Sigmoid colon (tissue), 7 donors: Measurements from ENCODE around the gene LRIT1. TPM values are rescaled to one million over a fixed set of nuclear protein-coding genes. Genes with fewer than 3 reads are reported as not detected.

Source experiments
- DNase-seq: peaks from one replicate; pipeline ENCODE4 v3.0.0-alpha.2; 2019
- H3K27ac ChIP-seq, 4 donors: fragments of 200-600 bp; sonication (generic); one replicate each; pipeline ENCODE4 v1.5.1; 2016 to 2019; ENCODE audit warnings: mild to moderate bottlenecking in 1 of 4
- H3K27me3 ChIP-seq, 3 donors: fragments of 200-600 bp; sonication (generic); one replicate each; pipeline ENCODE4 v1.5.1; 2019; ENCODE audit warnings: mild to moderate bottlenecking in 1 of 3
- H3K36me3 ChIP-seq, 4 donors: fragments of 200-600 bp; sonication (generic); one replicate each; pipeline ENCODE4 v1.5.1; 2016 to 2019
- H3K4me1 ChIP-seq, 4 donors: fragments of 200-600 bp; sonication (generic); one replicate each; pipeline ENCODE4 v1.5.1; 2017 to 2019
- H3K4me3 ChIP-seq, 4 donors: fragments of 200-600 bp; sonication (generic); one replicate each; pipeline ENCODE4 v1.5.1; 2017 to 2019; ENCODE audit warnings: mild to moderate bottlenecking in 2 of 4, moderate library complexity in 1 of 4
- H3K9me3 ChIP-seq, 4 donors: fragments of 200-600 bp in 3 of 4; sonication (generic) in 3 of 4; one replicate each; pipeline versions ENCODE4 v1.5.1 to v1.6.1; 2013 to 2019
- CTCF ChIP-seq, 4 experiments: fragments of 450-650 bp in 3 of 4; fragments of 200-600 bp in 1 of 4; IDR thresholded peaks; one replicate each; pipeline ENCODE4 v1.5.1; 2016 to 2019; ENCODE audit warnings: antibody characterized with exemption in 4 of 4, mild to moderate bottlenecking in 3 of 4, moderate library complexity in 2 of 4
- EP300 ChIP-seq, 4 donors: sonication (generic); formaldehyde crosslinking; IDR thresholded peaks; one replicate each; pipeline ENCODE4 v1.6.1; 2017; ENCODE audit warnings: antibody characterized with exemption in 4 of 4
- POLR2A ChIP-seq, 2 donors: fragments of 450-650 bp; IDR thresholded peaks; one replicate each; pipeline ENCODE4 v1.6.1; 2016; ENCODE audit warnings: antibody characterized with exemption in 2 of 2, mild to moderate bottlenecking in 2 of 2, moderate library complexity in 2 of 2
- POLR2AphosphoS5 ChIP-seq, 4 donors: sonication (generic); formaldehyde crosslinking; IDR thresholded peaks; one replicate each; pipeline ENCODE4 v1.6.1; 2017; ENCODE audit warnings: antibody characterized with exemption in 4 of 4
- WGBS, 2 donors: extraction: QIAGEN DNeasy Blood & Tissue Kit; methylation state at CpG; one replicate each; pipeline ENCODE4 v1.1.7; 2013; 5-methylcytosine and 5-hydroxymethylcytosine counted together
- intact Hi-C: fragments of 100-400 bp; cut with DNase I; formaldehyde crosslinking; loops from one replicate; pipeline ENCODE4 v1.15.1; 2023
- polyA plus RNA-seq, 3 donors: library from polyadenylated mRNA; stranded (reverse); fragments of 200-250 nt; gene quantifications; one replicate each; pipeline ENCODE4 v1.2.3, GENCODE V29; 2013
- total RNA-seq, 4 donors: library from RNA; depleted of rRNA; stranded (reverse); fragments of >200 nt; gene quantifications; one replicate each; pipeline ENCODE4 v1.1.0, GENCODE V29; 2016
- donor health status: healthy with polysubstance abuse.
- donor health status: Bipolar disorder and iron deficiency.
- donor health status: healthy.

The LRIT1 gene
- total and polyA plus RNA-seq, 7 donors, result not detected

- 83 to 88% methylated on average over 3 of the region's 3 CpGs for WGBS, 2 donors
Measured at GRCh38 chr10:84226616-84227015, 14.7 kb downstream of the LRIT1 start.

GRCh38 chr10:84225427-84226173 lies 15.7 kb downstream of the LRIT1 start, which contains the start of gene LRIT2:
Gene LRIT2, minus strand, starts transcription at chr10:84225544. Its CDS starts 24 bp downstream, at chr10:84225520.
- WGBS, 2 donors, result 63 to 65% methylated on average over 6 of the region's 6 CpGs
- TF ChIP-seq EP300 (IDR thresholded peaks at IDR 0.05) (no peak), POLR2AphosphoS5 (IDR thresholded peaks at IDR 0.05) (no peak), CTCF (IDR thresholded peaks at IDR 0.05) (no peak), POLR2A (IDR thresholded peaks at IDR 0.05) (no peak)
- intact Hi-C loops, result no loop called here

More at GRCh38 chr10:84226616-84227015, 14.7 kb downstream of the LRIT1 start:
- Histone ChIP-seq H3K9me3 (no peaks in the 10 kb centered on the region), H3K36me3 (no peaks in the 10 kb centered on the region), H3K4me3 (no peak overlapping the region), H3K27ac (no peak overlapping the region), H3K27me3 (peaks cover 0 to 5% (median 0%) of the 10 kb centered on the region in 3 donors), H3K4me1 (no peaks in the 10 kb centered on the region)
- intact Hi-C loops, result no loop called here
- TF ChIP-seq POLR2A (IDR thresholded peaks at IDR 0.05) (no peak), POLR2AphosphoS5 (IDR thresholded peaks at IDR 0.05) (no peak), EP300 (IDR thresholded peaks at IDR 0.05) (no peak), CTCF (IDR thresholded peaks at IDR 0.05) (no peak)
- no peak for DNase-seq

GRCh38 chr10:84224411-84225028 lies 16.8 kb downstream of the LRIT1 start:
- H3K9me3 ChIP-seq, result no peaks in the 10 kb centered on the region
- intact Hi-C loops, result no loop called here
- H3K4me3 ChIP-seq, result no peak overlapping the region
- 53 to 54% methylated on average over 6 of the region's 6 CpGs for WGBS, 2 donors
- H3K36me3 ChIP-seq, result no peaks in the 10 kb centered on the region
- H3K27me3 ChIP-seq, result peaks cover 0 to 5% (median 0%) of the 10 kb centered on the region in 3 donors
- no peak for TF ChIP-seq EP300 (IDR thresholded peaks at IDR 0.05)
- no peak for TF ChIP-seq POLR2A (IDR thresholded peaks at IDR 0.05)
- no peak overlapping the region for H3K27ac ChIP-seq
- H3K4me1 ChIP-seq, result no peaks in the 10 kb centered on the region
- no peak for DNase-seq

More at GRCh38 chr10:84225427-84226173, 15.7 kb downstream of the LRIT1 start, which contains the start of gene LRIT2:
- no peaks in the 10 kb centered on the region for H3K9me3 ChIP-seq
- H3K36me3 ChIP-seq, result no peaks in the 10 kb centered on the region
- no peak within 1 kb of the TSS for H3K27ac ChIP-seq
- no peaks in the 10 kb centered on the region for H3K4me1 ChIP-seq
- DNase-seq, result no peak
- H3K27me3 ChIP-seq, result peaks cover 0 to 5% (median 0%) of the 10 kb centered on the region in 3 donors
- H3K4me3 ChIP-seq, result no peak within 1 kb of the TSS

- Histone ChIP-seq H3K27ac (no peak overlapping the region), H3K4me3 (no peak overlapping the region), H3K36me3 (no peaks in the 10 kb centered on the region), H3K9me3 (no peaks in the 10 kb centered on the region), H3K27me3 (peaks cover 0 to 5% (median 0%) of the 10 kb centered on the region in 3 donors), H3K4me1 (no peaks in the 10 kb centered on the region)
- TF ChIP-seq CTCF (IDR thresholded peaks at IDR 0.05) (no peak), EP300 (IDR thresholded peaks at IDR 0.05) (no peak), POLR2AphosphoS5 (IDR thresholded peaks at IDR 0.05) (no peak), POLR2A (IDR thresholded peaks at IDR 0.05) (no peak)
- 87 to 93% methylated on average over 8 of the region's 8 CpGs for WGBS, 2 donors
- no peak for DNase-seq
- intact Hi-C loops, result no loop called here
Measured at GRCh38 chr10:84221916-84222315, 19.4 kb downstream of the LRIT1 start.

- H3K27me3 ChIP-seq, result peaks cover 0 to 5% (median 0%) of the 10 kb centered on the region in 3 donors
- no peak overlapping the region for H3K27ac ChIP-seq
- no peak overlapping the region for H3K4me3 ChIP-seq
- no peak for DNase-seq
- H3K4me1 ChIP-seq, result no peaks in the 10 kb centered on the region
- intact Hi-C loops, result no loop called here
- 91 to 94% methylated on average over 4 of the region's 4 CpGs for WGBS, 2 donors
- H3K36me3 ChIP-seq, result no peaks in the 10 kb centered on the region
- no peaks in the 10 kb centered on the region for H3K9me3 ChIP-seq
- TF ChIP-seq POLR2AphosphoS5 (IDR thresholded peaks at IDR 0.05) (no peak), EP300 (IDR thresholded peaks at IDR 0.05) (no peak), CTCF (IDR thresholded peaks at IDR 0.05) (no peak), POLR2A (IDR thresholded peaks at IDR 0.05) (no peak)
Measured at GRCh38 chr10:84217746-84218145, 23.6 kb downstream of the LRIT1 start.
